HG02938 (cell line): ENCODE results near the gene REV1.
"Not testable (repeated sequence)": the region's sequence is repeated elsewhere in the genome, so short reads cannot be mapped to it uniquely, and the experiment has no call there.

Experiments used
- ATAC-seq: cut with Tn5 transposase; IDR thresholded peaks from one replicate; pipeline ENCODE4 v1.9.1; 2021; ENCODE audit warnings: mild to moderate bottlenecking, moderate library complexity; ENCODE audit not compliant: unreplicated experiment

Gene REV1

DNA sequence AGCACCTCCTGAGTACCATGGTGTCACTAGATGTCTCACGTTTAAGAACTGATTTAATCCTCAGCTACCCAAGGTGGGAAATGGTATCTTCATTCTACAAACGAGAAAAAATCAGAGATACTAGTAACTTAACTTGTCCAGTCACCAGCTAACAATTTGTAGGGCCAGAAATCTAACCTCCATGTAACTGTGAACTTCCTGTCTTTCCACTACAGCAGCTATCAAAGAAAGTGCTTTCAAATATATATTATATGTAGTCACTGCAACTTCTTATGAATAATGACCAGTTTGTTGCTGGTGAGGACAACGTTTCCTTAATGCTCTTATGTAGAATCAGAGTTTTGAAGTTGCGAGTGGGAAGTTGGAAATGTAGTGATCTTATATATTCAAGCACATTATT, 1.9 kb downstream of the REV1 start:
- ATAC-seq: no peak

GRCh38 chr2:99485824-99486223, 4.0 kb downstream of the REV1 start:
- ATAC-seq: no peak

GRCh38 chr2:99485411-99485810, 4.4 kb downstream of the REV1 start:
- ATAC-seq: no peak

DNA sequence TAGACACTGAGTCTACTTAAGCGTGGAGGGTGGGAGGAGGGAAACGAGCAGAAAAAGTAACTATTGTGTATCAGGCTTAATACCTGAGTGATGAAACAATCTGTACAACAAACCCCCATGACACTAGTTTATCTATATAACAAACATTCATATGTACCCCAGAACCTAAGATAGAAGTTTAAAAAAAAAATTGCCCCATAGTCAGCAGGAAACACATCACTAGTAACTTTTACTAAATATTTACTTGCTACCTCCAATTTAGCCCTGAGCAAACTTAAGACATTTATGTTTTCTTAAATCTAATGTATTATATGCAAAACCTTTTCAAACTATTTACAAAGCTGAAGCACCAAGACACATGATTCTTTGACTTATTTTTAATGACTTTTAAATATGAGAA, 5.6 kb downstream of the REV1 start:
- no peak for ATAC-seq

- no peak for ATAC-seq
Observed at GRCh38 chr2:99481941-99482340, 7.9 kb downstream of the REV1 start.

DNA sequence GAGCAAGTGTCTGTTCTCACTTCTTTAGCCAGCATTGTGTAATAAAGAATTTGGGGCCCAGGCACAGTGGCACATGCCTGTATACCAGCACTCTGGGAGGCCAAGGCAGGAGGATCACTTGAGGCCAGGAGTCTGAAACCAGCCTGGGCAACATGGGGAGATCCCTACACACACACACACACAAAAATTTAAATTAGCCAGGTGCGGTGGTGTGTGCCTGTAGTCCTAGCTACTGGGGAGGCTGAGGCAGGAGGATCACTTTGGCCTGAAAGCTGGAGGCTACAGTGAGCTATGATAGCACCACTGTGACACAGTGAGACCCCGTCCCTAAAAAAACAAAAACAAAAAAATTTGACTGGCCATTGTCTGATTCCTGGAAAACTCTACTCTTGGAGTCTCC, 8.3 kb downstream of the REV1 start:
- ATAC-seq: no peak

GRCh38 chr2:99480390-99480789, 9.4 kb downstream of the REV1 start:
- no peak for ATAC-seq

GRCh38 chr2:99478632-99479031, 11.2 kb downstream of the REV1 start:
- ATAC-seq: no peak

DNA sequence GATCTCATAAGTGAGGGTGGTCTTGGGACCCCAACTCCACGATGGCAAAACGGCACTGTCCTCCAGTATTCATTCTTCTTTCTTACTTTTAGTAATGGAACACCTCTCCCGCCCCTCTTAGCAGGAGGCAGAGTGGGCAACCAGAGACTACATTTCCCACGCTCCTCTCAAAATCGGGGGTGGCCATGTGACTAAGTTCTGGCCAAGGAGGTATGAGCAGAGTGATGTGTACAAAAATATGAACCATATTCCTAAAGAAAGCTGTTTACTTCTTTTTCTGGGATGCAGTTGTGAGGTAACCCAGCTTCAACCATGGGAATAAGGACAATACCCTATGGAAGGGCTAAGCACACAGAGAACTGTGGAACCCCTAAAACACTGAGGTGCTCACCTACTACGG, 12.8 kb downstream of the REV1 start:
- ATAC-seq: no peak

- ATAC-seq: no peak
Observed at GRCh38 chr2:99476629-99477028, 13.2 kb downstream of the REV1 start.

DNA sequence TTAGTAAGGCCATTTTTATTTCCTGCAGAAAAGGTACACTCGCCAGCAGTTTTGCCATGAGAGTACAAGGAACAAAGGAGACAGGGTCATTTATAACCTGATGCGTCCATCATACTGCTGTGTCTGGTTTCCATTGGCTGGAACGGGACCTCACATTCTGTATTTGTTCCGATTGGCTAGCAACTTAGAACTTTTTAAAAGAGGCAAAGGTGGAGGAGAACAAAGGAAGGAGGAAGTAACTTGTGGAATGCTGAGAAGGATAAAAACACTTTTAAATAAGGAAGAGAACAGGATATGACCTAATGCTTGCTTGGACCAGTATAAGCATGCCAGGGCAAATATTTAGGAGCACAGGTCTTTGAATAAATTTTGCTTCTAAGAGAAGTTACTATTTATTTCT, 14.7 kb downstream of the REV1 start:
- not testable (repeated sequence) for ATAC-seq

- ATAC-seq: no peak
Observed at GRCh38 chr2:99473518-99474083, 16.2 kb downstream of the REV1 start.

- no peak for ATAC-seq
Observed at GRCh38 chr2:99472600-99472960, 17.2 kb downstream of the REV1 start.

DNA sequence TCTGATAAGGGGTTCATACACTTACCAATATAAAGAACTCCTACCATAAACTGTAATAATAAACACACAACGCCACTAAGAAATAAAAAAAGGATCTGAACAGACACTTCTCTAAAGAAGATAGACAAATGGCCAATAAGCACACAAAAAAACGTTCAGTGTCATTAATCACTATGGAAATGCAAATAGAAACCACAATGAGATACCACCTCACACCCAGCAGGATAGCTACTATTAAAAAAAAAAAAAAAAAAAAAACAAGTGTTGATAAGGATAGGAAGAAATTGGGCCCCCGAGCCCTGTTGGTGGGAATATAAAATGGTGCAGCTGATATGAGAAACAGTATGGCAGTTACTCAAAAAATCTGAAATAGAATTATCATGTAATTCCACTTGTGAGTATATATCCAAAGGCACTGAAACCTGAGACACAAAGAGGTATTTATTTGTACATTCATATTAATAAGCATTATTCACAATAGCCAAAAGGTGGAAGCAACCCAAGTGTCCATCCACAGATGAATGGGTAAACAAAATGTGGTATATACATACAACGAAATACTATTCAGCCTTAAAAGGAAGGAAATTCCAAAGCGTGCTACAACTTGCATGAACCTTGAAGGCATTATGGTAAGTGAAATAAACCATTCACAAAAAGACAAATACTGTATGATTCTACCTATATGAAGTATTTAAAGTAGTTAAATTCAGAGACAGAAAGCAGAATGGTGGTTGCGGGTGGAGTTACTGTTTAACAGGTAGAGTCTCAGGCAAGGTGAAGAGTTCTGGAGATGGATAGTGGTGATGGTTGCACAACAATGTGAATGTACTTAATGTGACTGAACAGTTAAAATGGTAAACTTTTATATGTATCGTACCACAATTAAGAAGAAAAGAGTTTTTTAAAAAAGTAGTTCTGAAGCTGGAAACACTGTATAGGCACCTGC, 17.9 kb downstream of the REV1 start:
- no peak for ATAC-seq

GRCh38 chr2:99470957-99471356, 18.9 kb downstream of the REV1 start:
- no peak for ATAC-seq

DNA sequence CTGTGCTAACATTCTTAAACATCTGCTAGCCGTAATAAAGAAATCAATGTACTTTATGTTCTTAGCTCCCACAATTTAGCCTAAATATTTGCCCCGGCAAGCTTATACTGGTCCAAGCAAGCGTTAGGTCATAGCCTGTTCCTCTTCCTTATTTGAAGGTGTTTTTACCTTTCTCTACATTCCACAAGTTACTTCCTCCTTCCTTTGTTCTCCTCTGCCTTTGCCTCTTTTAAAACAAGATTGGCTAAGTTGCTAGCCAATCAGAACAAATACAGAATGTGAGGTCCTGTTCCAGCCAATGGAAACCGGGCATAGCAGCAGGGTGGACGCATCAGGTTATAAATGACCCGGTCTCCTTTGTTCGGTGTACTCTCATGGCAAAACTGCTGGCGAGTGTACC, 19.4 kb downstream of the REV1 start:
- not testable (repeated sequence) for ATAC-seq

DNA sequence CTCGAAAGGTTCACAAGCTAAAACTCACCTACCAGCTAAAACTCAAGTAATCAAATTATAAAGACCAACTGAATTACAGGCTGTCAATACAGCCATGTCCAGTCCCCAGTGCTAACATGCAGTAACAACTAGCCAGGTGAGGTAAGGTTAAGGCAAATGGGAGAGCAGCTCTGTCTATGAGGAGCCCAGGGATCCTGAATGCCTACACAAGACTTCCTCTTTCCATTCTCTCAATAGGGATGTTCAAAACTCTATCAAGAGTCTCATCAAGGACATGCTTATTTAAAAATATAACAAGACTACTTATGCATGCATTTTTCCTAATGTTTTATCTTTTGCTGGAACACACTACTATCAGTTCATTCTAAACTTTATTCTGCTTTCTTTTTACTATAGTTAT, 20.4 kb downstream of the REV1 start:
- no peak for ATAC-seq

DNA sequence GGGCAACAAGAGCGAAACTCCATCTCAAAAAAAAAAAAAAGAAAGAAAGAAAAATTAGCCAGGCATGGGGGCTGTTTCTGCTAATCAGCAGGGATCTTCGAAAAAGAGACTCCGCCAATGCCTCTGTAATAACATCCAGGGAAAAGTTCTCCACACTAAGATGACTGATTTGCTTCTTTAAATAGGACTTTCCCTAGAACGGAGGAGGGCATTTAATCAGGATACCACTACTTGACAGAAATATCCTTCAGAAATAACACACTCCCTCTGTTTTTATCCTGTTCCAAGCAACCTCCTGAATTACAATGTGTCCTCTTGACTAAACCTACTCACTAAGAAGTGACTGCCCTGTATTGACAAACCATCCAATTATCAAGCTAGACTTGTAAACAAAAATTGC, 21.7 kb downstream of the REV1 start:
- no peak for ATAC-seq

- no peak for ATAC-seq
Observed at GRCh38 chr2:99467390-99467789, 22.4 kb downstream of the REV1 start.

DNA sequence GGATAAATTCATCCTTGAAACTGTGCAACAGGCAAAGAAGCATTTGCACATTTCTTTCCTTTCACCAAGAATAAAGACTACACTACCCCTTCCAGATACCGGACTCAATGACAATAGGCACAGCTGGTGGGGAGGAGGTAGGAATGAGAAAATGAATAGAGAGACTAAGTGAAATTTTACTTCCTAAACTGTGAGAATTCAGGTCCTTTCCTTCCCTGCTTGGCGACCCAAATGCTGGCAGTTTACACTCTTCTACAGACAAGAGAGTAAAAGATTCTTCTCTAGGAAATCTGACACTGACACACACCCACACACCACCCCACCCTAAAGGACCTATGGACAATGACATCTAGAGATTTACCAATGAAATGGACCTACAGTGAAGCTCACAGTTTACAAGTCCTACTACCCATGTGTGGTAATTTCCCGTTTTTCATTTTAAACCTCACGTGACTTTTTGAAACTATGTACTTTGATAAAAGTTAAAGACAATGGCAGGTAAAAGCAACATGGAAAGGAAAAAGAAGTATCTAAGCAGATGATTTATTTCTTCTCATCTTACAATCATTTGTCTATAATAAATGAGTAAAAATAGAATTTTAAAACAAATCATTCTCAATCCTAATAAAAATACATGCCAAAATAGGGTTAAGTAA, 27.9 kb downstream of the REV1 start:
- no peak for ATAC-seq

DNA sequence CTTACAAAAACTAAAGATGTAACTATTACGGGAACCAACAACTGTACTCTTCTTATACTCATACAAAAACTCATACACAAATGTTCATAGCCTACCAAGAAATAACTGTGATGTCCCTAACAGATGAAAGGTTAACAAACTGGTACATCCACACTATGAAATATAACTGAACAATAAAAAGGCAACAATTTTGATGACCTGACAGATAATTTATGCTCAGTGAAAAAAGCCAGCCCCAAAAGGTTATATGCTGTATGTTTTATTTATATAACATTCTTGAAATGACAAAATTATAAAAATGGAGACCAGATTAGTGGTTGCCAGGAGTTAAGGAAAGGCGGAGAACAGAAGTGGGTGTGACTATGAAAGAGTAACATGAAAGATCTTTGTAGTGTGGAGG, 31.3 kb downstream of the REV1 start:
- ATAC-seq: no peak

DNA sequence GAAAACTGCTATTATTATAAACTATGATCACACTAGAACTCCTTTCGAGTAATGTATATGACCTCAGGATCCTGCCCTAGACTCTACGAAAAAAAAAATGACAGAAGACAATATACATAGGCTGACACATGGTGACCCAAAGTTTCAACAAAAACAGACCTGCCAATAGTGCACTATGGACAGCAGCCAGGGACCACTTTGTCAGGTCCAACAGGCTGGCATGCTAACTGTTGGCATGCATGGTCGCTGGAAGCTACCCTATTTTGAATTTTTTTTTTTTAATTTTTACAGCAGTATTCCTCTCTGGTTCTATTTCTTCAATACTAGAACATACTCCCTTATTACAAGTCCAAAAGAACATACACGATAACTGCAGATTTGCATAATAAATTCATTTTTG, 38.1 kb downstream of the REV1 start:
- no peak for ATAC-seq
